IMR-90 (cell line): ENCODE data around the gene RAB18. TPM values are rescaled to one million over a fixed set of nuclear protein-coding genes. Genes with fewer than 3 reads are reported as not detected.

Experiments
- ATAC-seq: fragments of 200-7000 bp; cut with Tn5 transposase; 2 replicates; pipeline ENCODE4 v1.9.1; 2020; ENCODE audit warnings: low read depth, mild to moderate bottlenecking, moderate library complexity
- BruUV-seq: library from RNA; stranded (reverse); fragments of 400-500 nt; replicated peaks from 2 replicates; lab custom pipeline; 2021; lab: Mats Ljungman, UMichigan
- CTCF ChIA-PET: fragments of 300-600 bp; formaldehyde crosslinking; extraction: SDS; loops from one replicate; lab custom pipeline; 2021; ENCODE audit warnings: antibody characterized with exemption; lab: Yijun Ruan, JAX
- POLR2A ChIA-PET: fragments of 300-600 bp; sonication (Branson Sonifier 250); formaldehyde crosslinking; loops from one replicate; lab custom pipeline; 2022; ENCODE audit warnings: antibody characterized with exemption; ENCODE audit not compliant: unreplicated experiment; lab: Charles Lee
- DNase-seq: peaks from one replicate; pipeline ENCODE4 v3.0.0; 2013
- H2AFZ ChIP-seq: replicated peaks from 2 replicates; pipeline ENCODE3; 2013; ENCODE audit warnings: low read length, mild to moderate bottlenecking; ENCODE audit not compliant: poor library complexity
- H2AK5ac ChIP-seq: 2 replicates; pipeline ENCODE4 v1.6.1; 2013; ENCODE audit warnings: low read depth, low read length, inconsistent platforms
- H2AK9ac ChIP-seq: replicated peaks from 2 replicates; pipeline ENCODE3; 2013; ENCODE audit warnings: mild to moderate bottlenecking, low read depth, low read length, moderate library complexity; ENCODE audit not compliant: poor library complexity
- H2BK120ac ChIP-seq: 2 replicates; pipeline ENCODE4 v1.6.1; 2013; ENCODE audit warnings: low read depth, low read length, inconsistent platforms
- H2BK15ac ChIP-seq: 3 replicates; pipeline ENCODE4 v1.6.1; 2013; ENCODE audit warnings: low read depth, low read length, inconsistent platforms
- H2BK20ac ChIP-seq: 2 replicates; pipeline ENCODE4 v1.6.1; 2013; ENCODE audit warnings: low read depth, mild to moderate bottlenecking, inconsistent platforms, low read length, moderate library complexity
- H2BK5ac ChIP-seq: 2 replicates; pipeline ENCODE4 v1.6.1; 2013; ENCODE audit warnings: mild to moderate bottlenecking, low read depth, low read length, inconsistent platforms; ENCODE audit not compliant: poor library complexity, severe bottlenecking
- H3K14ac ChIP-seq: replicated peaks from 2 replicates; pipeline ENCODE4 v1.6.1; 2013; ENCODE audit warnings: low read depth, low read length, inconsistent platforms
- H3K18ac ChIP-seq: 2 replicates; pipeline ENCODE4 v1.6.1; 2013; ENCODE audit warnings: low read depth, low read length, control low read depth
- H3K23ac ChIP-seq: 2 replicates; pipeline ENCODE4 v1.6.1; 2013; ENCODE audit warnings: low read depth, low read length, inconsistent platforms
- H3K27ac ChIP-seq: 2 replicates; pipeline ENCODE4 v1.5.1; 2013; ENCODE audit warnings: mild to moderate bottlenecking, control low read depth, low read length; ENCODE audit not compliant: insufficient read depth
- H3K27me3 ChIP-seq: 2 replicates; pipeline ENCODE4 v1.6.1; 2013; ENCODE audit warnings: low read length; ENCODE audit not compliant: control insufficient read depth, insufficient read depth
- H3K36me3 ChIP-seq: 2 replicates; pipeline ENCODE4 v1.6.1; 2013; ENCODE audit warnings: low read length, mixed read lengths; ENCODE audit not compliant: control insufficient read depth, insufficient read depth
- H3K4ac ChIP-seq: 2 replicates; pipeline ENCODE4 v1.6.1; 2013; ENCODE audit warnings: low read depth, low read length, inconsistent platforms
- H3K4me1 ChIP-seq: 2 replicates; pipeline ENCODE4 v1.6.1; 2013; ENCODE audit warnings: low read length, mixed read lengths; ENCODE audit not compliant: control insufficient read depth, insufficient read depth
- H3K4me2 ChIP-seq: 2 replicates; pipeline ENCODE4 v1.6.1; 2013; ENCODE audit warnings: low read depth, mild to moderate bottlenecking, control low read depth, low read length, moderate library complexity
- H3K4me3 ChIP-seq: 2 replicates; pipeline ENCODE4 v1.5.1; 2013; ENCODE audit warnings: low read depth, mild to moderate bottlenecking, control low read depth, low read length, moderate library complexity; ENCODE audit not compliant: insufficient read depth
- H3K56ac ChIP-seq: 2 replicates; pipeline ENCODE4 v1.6.1; 2013; ENCODE audit warnings: low read length, inconsistent platforms; ENCODE audit not compliant: insufficient read depth; ENCODE audit errors: extremely low read depth
- H3K79me1 ChIP-seq, 2 experiments: 2 replicates each; pipeline ENCODE4 v1.6.1; 2013; ENCODE audit warnings: low read length in 2 of 2, inconsistent platforms in 1 of 2, low read depth in 1 of 2
- H3K9ac ChIP-seq: 2 replicates; pipeline ENCODE4 v1.6.1; 2013; ENCODE audit warnings: low read depth, low read length, control low read depth
- H3K9me1 ChIP-seq: 2 replicates; pipeline ENCODE4 v1.6.1; 2013; ENCODE audit warnings: low read length, inconsistent platforms; ENCODE audit not compliant: insufficient read depth
- H3K9me3 ChIP-seq: 2 replicates; pipeline ENCODE4 v1.6.1; 2013; ENCODE audit warnings: low read length; ENCODE audit not compliant: control insufficient read depth, insufficient read depth
- H4K20me1 ChIP-seq: 2 replicates; pipeline ENCODE4 v1.6.1; 2013; ENCODE audit warnings: low read length, inconsistent platforms; ENCODE audit not compliant: insufficient read depth
- H4K5ac ChIP-seq: 2 replicates; pipeline ENCODE4 v1.6.1; 2013; ENCODE audit warnings: mild to moderate bottlenecking, low read depth, low read length, control low read depth
- H4K8ac ChIP-seq, 2 experiments: 2 replicates each; pipeline ENCODE4 v1.6.1; 2013; ENCODE audit warnings: low read depth in 2 of 2, low read length in 2 of 2, control low read depth in 1 of 2, inconsistent platforms in 1 of 2
- H4K91ac ChIP-seq: 2 replicates; pipeline ENCODE4 v1.6.1; 2013; ENCODE audit warnings: low read depth, low read length, inconsistent platforms; ENCODE audit not compliant: insufficient read depth
- CEBPB ChIP-seq: IDR thresholded peaks from 2 replicates; pipeline ENCODE4 v1.6.1; 2012; ENCODE audit warnings: low read depth, low read length, improper control_type of control experiment
- ELK1 ChIP-seq: fragments of 150-350 bp; IDR thresholded peaks from 2 replicates; pipeline ENCODE4 v1.6.1; 2016; ENCODE audit warnings: low read depth, mild to moderate bottlenecking, low read length, moderate library complexity, borderline replicate concordance
- MXI1 ChIP-seq: IDR thresholded peaks from 2 replicates; pipeline ENCODE4 v1.6.1; 2012; ENCODE audit warnings: low read depth, mild to moderate bottlenecking, low read length, moderate library complexity, borderline replicate concordance
- NFE2L2 ChIP-seq: fragments of 150-350 bp; IDR thresholded peaks from 2 replicates; pipeline ENCODE4 v1.6.1; 2016; ENCODE audit warnings: low read depth, mild to moderate bottlenecking, low read length
- RFX5 ChIP-seq: IDR thresholded peaks from 2 replicates; pipeline ENCODE4 v1.8.0; 2012; ENCODE audit warnings: low read depth, mild to moderate bottlenecking, low read length, moderate library complexity
- WGBS, 2 experiments: methylation state at CpG; one replicate each; pipeline versions ENCODE4 v1.1.5 to v1.1.7; 2013; ENCODE audit warnings: missing lambda C conversion rate in 2 of 2; ENCODE audit not compliant: insufficient read length in 1 of 2; ENCODE audit errors: extremely low coverage in 2 of 2; 5-methylcytosine and 5-hydroxymethylcytosine counted together
- dilution Hi-C: fragments of 300-500 bp; cut with HindIII; formaldehyde crosslinking; loops from one replicate; pipeline ENCODE4 v1.14.3; 2018; ENCODE audit warnings: low sequenced_read_pairs; ENCODE audit not compliant: unreplicated experiment
- in situ Hi-C: fragments of 300-500 bp; cut with MboI; formaldehyde crosslinking; loops from 3 replicates; pipeline ENCODE4 v1.14.3; 2019; ENCODE audit warnings: low sequenced_read_pairs, inconsistent platforms, mixed read lengths
- intact Hi-C: fragments of 100-400 bp; cut with micrococcal nuclease; formaldehyde crosslinking; loops from 2 replicates; pipeline ENCODE4 v1.10.0; 2022
- polyA plus RNA-seq, 3 experiments: library from polyadenylated mRNA; depleted of rRNA; stranded (reverse); fragments of >200 nt; gene quantifications; 2 replicates each; pipeline ENCODE4 v1.2.3, GENCODE V29; 2012; ENCODE audit warnings: low replicate concordance in 1 of 3
- total RNA-seq: library from RNA; depleted of rRNA; stranded (reverse); fragments of >200 nt; gene quantifications from 2 replicates; pipeline ENCODE4 v1.2.3, GENCODE V29; 2012

The RAB18 gene
- total and polyA plus RNA-seq, 2 of the 4 experiments (the other 2 are of a cell fraction), result 17.6 to 38.8 TPM

- POLR2A ChIA-PET, result no interaction called here
- in situ Hi-C loops, result no loop called here
- Histone ChIP-seq H2AK5ac (no peak overlapping the region), H3K9me1 (no peaks in the 10 kb centered on the region), H2BK15ac (no peak overlapping the region), H3K36me3 (peaks cover 17% of the 10 kb centered on the region), H3K9me3 (no peaks in the 10 kb centered on the region), H2BK20ac (no peak overlapping the region), H2AK9ac (no peak overlapping the region), H3K4me2 (no peak overlapping the region), H3K56ac (no peak overlapping the region), H3K4me1 (0 out of 2 replicates have a peak, but pooled peaks cover 2% of the 10 kb centered on the region), H3K14ac (no peak overlapping the region), H2AFZ (no peak overlapping the region), H2BK120ac (no peak overlapping the region), H3K4me3 (no peak overlapping the region), H4K5ac (no peak overlapping the region), H3K9ac (no peak overlapping the region), H4K8ac (no peak overlapping the region), H3K18ac (no peak overlapping the region), H3K23ac (no peak overlapping the region), H4K91ac (no peak overlapping the region), H3K79me1 (peaks cover 16 to 34% of the 10 kb centered on the region in 2 experiments), H4K20me1 (peaks cover 5% of the 10 kb centered on the region), H3K4ac (no peak overlapping the region), H3K27ac (no peak overlapping the region), H2BK5ac (no peak overlapping the region), H3K27me3 (no peaks in the 10 kb centered on the region)
- no CpG with 5 or more reads among the region's 3 CpGs for WGBS, 2 experiments
- no TSS peak for BruUV-seq
- no peak for ATAC-seq
- intact Hi-C loops, result no loop called here
- TF ChIP-seq NFE2L2 (no peak), MXI1 (no peak), ELK1 (no peak), CEBPB (no peak), RFX5 (no peak)
- DNase-seq, result no peak
- CTCF ChIA-PET, result no interaction called here
- dilution Hi-C loops, result no loop called here
Measured at GRCh38 chr10:27531336-27531847, 27.3 kb downstream of the RAB18 start.
